Measurements from ENCODE around the gene NAT16.
"Not testable (repeated sequence)": the region's sequence is repeated elsewhere in the genome, so short reads cannot be mapped to it uniquely, and the experiment has no call there.

The NAT16 gene

DNA sequence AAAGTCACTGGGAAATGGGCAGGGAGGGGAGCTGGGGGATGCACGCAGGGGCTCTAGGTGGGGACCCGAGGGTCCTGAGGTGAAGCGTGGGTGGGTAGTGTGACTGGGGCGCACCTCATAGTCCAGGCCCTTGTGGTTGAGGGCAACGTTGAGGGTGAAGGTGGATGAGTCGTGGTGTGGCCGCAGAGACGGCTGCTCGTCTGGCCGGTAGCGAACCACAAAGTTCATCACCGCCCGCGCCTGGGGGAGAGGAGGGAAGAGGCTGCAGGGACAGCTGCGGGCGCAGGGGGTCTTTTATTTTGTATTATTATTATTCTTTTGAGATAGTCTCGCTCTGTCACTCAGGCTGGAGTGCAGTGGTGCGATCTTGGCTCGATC, 26.6 kb upstream of the NAT16 start:
- Histone ChIP-seq H3K4me3 (no peak overlapping the region), H3K27ac (no peak overlapping the region), H3K4me1 (peaks cover 20 to 40% (median 33%) of the 10 kb centered on the region in 10 experiments), H3K9me3 (replicated peaks in 1 of 11) (no peaks in the 10 kb centered on the region), H4K20me1 (peaks cover 0 to 53% (median 0%) of the 10 kb centered on the region in 11 experiments; a peak in 4 of 22 replicates), H3K36me3 (peaks cover 25 to 63% (median 55%) of the 10 kb centered on the region in 11 experiments), H3K27me3 (peaks cover 14 to 24% (median 20%) of the 10 kb centered on the region in 11 experiments), H3K9ac (no peak overlapping the region), H3K4me2 (peak overlapping the region in 1 of 11 experiments; percentile 7; a peak in 1 of 22 replicates)
- TF ChIP-seq Cebpa-rat (IDR thresholded peaks at IDR 0.05) = no peak

DNA sequence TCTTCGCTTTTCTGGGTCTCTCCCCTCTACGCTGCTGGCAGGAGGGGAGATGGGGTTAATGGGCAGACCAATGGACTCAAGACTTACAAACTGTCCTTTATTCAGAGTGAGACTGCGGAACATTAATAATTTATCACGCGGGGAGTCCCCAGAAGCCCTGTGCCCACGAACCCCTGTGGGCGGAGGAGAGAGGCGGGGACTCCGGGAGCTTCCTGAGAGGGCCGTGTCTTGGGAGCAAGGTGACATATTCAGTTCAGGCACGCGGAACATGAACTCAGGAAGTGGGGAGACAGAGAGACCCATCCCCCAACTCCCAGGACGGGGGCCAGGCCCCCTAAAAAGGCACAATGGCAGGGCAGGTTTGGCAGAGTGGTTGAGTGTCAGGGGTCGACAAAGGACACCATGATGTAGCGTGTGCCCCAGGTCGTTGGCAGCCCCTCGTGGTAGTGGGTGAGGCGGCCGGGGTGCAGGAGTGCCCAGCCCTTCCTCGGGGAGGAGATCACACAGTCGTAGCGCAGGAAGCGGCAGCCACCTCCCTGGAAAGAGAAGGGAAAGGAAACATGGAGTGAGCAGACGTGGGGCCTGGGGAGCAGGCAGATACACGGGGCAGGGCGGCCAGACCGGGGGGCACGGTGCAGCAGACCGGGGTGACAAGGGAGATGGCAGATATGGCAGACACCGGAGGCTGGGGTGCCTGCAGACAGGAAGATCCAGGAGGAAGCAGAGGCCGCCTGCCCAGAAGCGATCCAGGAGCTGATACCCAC, 26.0 kb upstream of the NAT16 start:
- H3K4me1 ChIP-seq = peaks cover 20 to 40% (median 33%) of the 10 kb centered on the region in 10 experiments
- H3K4me3 ChIP-seq = no peak overlapping the region
- no peaks in the 10 kb centered on the region for H3K9me3 ChIP-seq (replicated peaks in 1 of 11)
- H3K27ac ChIP-seq = peak overlapping the region in 2 of 11 experiments; percentile 3 to 45; a peak in 1 of 22 replicates
- H3K4me2 ChIP-seq = peak overlapping the region in 6 of 11 experiments; percentile 1 to 36 (median 15); a peak in 6 of 22 replicates
- peaks cover 0 to 48% (median 0%) of the 10 kb centered on the region in 11 experiments; a peak in 3 of 22 replicates for H4K20me1 ChIP-seq
- H3K27me3 ChIP-seq = peaks cover 20 to 30% (median 26%) of the 10 kb centered on the region in 11 experiments
- TF ChIP-seq Cebpa-rat (IDR thresholded peaks at IDR 0.05) = no peak
- peak overlapping the region in 1 of 11 experiments; percentile 10; a peak in 2 of 22 replicates for H3K9ac ChIP-seq
- H3K36me3 ChIP-seq = peaks cover 19 to 57% (median 49%) of the 10 kb centered on the region in 11 experiments

DNA sequence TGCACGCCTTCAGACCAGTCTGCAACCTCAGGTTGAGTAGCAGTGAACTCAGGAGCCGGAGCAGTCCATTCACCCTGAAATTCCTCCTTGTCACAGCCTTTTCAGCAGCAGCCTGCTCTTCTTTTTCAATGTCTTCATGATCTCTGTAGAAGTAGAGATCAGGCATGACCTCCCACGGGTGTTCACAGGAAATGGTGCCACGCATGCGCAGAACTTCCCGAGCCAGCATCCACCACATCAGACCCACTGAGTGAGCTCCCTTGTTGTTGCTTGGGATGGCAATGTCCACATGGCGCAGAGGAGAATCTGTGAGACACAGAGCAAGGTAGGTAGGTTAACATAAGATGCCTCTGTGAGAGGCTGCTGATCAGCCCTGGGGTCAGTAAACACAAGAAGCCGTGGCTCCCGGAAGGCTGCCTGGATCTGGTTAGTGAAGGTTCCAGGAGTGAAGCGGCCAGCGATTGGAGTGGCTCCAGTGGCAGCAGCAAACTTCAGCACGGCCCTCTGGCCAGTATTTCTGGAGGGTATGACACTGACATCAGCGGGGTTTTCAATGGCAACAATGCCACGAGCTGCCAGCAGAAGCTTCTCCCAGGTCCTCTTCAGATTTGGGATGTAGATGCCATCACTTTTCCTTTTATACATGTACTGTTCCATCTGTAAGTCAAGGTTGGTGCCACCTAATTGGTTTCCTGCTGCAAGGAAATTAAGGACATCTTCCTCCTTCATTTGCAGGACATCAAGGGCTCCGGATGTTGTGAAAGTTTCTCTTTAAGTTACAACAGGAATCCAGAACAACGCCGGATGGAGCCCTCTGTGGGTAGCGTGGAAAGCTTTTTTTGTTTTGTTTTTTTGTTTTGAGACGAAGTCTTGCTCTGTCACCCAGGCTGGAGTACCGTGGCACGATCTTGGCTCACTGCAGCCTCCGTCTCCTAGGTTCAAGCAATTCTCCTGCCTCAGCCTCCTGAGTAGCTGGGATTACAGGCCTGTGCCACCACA, 23.9 kb upstream of the NAT16 start:
- H3K4me1 ChIP-seq = peaks cover 20 to 45% (median 33%) of the 10 kb centered on the region in 10 experiments
- peaks cover 35 to 47% (median 42%) of the 10 kb centered on the region in 11 experiments for H3K27me3 ChIP-seq
- H3K27ac ChIP-seq = peak overlapping the region in 8 of 11 experiments; percentile 10 to 45 (median 40); a peak in 10 of 22 replicates
- H3K36me3 ChIP-seq = peaks cover 4 to 37% (median 31%) of the 10 kb centered on the region in 11 experiments; a peak in 18 of 22 replicates
- peak overlapping the region; percentile 51 to 94 (median 76) for H3K4me2 ChIP-seq
- peaks cover 0 to 34% (median 0%) of the 10 kb centered on the region in 11 experiments; a peak in 3 of 22 replicates for H4K20me1 ChIP-seq
- not testable (repeated sequence) for H3K4me3 ChIP-seq; H3K9me3 ChIP-seq (replicated peaks in 1 of 11)
- peak overlapping the region in 1 of 11 experiments; percentile 13; a peak in 2 of 22 replicates for H3K9ac ChIP-seq

DNA sequence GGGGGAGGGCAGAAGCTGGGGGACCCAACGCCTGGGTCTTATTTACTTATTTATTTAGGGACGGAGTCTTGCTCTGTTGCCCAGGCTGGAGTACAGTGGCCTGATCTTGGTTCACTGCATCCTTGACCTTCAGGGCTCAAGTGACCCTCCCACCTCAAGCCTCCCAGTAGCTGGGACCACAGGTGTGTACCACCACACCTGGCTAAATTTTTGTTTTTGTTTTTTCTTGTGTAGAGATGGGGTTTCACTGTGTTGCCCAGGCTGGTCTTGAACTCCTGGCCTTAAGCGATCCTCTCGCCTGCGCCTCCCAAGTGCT, 22.5 kb upstream of the NAT16 start:
- Histone ChIP-seq H3K36me3 (peaks cover 0 to 22% (median 17%) of the 10 kb centered on the region in 11 experiments; a peak in 15 of 22 replicates), H4K20me1 (peaks cover 0 to 21% (median 0%) of the 10 kb centered on the region in 11 experiments; a peak in 3 of 22 replicates), H3K4me3 (no peak overlapping the region), H3K27ac (no peak overlapping the region), H3K9ac (no peak overlapping the region), H3K27me3 (peaks cover 35 to 47% (median 42%) of the 10 kb centered on the region in 11 experiments), H3K4me1 (peaks cover 20 to 45% (median 35%) of the 10 kb centered on the region in 10 experiments), H3K9me3 (replicated peaks in 1 of 11) (no peaks in the 10 kb centered on the region), H3K4me2 (peak overlapping the region in 6 of 11 experiments; percentile 59 to 94 (median 82); a peak in 8 of 22 replicates)
- TF ChIP-seq Cebpa-rat (IDR thresholded peaks at IDR 0.05) = no peak

DNA sequence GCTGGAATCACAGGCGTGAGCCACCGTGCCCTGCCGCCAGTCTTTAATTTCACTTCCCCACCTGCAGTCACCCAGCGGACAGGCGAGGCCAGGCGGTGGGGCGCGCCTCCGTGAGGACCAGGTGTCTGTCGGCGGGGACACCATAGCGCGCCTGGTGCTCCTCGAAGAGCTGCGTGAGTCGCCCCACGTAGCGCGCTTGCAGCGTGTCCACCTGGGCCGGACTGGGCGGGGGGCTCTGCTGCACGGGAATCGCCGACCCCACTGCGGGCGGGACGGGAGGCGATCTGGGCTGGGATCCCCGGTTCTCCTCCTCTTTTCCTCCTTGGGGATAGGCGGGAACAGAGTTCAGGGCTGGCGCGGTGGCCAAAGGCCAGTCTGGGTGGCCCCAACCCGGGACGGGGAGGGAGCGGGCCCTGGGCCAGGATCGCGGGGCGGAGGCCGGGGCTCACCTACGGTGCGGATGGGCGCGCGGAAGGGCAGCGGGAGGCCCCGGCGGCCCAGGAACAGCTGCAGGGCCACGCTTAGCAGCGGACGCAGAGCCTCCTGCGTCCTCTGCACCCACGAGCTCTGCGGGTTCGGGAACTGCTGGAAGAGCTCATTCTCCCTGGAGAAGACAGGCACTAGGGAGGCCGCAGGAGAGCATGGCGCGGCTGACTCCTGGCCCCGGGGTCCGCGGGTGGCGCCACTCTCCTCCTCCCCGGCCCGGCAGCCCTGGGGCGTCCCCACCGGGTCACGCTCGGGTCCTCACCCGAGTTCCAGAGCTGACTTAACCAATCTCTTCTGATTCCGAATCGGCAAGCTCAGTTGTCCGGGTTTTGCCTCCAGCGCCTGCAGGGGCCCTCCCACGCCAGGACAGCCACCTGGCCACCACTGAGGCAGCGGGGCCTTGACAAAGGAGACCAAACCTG, 21.9 kb upstream of the NAT16 start:
- no peak overlapping the region for H3K9ac ChIP-seq
- H3K4me3 ChIP-seq = no peak overlapping the region
- H3K4me2 ChIP-seq = no peak overlapping the region

DNA sequence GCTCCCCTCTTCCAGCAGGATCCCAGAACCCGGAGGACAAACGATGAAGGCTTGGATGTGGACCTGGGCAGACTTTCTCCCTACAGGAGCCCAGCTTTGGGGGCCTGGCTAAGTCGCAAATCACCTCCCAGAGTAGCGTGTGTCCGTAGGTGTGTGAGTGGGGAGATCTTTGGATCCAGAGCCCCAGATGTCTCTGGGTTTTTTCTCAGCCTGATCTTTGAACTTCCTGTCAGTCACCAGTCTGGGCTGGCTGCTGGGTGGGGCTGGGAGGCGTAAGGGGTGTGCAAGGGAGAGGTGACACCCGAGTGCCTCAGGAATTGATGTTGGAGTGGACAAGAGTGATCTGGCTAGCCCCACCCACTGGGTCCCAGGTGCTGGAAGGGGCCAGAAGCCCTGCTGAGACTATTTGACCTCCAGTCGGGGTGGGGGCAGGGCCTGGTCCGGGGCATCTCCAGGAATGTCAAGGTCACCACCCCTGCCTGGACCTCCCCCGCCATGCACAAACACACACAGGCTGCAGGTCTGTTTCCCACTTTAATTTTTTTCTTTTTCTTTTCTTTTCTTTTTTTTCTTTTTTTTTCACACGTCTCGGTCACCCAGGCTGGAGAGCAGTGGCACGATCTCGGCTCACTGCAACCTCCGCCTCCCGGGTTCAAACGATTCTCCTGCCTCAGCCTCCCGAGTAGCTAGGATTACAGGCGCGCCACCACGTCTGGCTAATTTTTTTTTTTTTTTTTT, 20.9 kb upstream of the NAT16 start, which contains the start of gene MOGAT3:
TSS of gene MOGAT3 (minus strand) at position 175 of the 738 bp plus-strand sequence. CDS start 182 bp downstream, outside the sequence.
- peaks cover 20 to 39% (median 29%) of the 10 kb centered on the region in 10 experiments for H3K4me1 ChIP-seq
- no peak within 1 kb of the TSS for H3K27ac ChIP-seq
- no peak within 1 kb of the TSS for H3K9ac ChIP-seq
- H4K20me1 ChIP-seq = peaks cover 0 to 9% (median 0%) of the 10 kb centered on the region in 11 experiments; a peak in 2 of 22 replicates
- no peaks in the 10 kb centered on the region for H3K9me3 ChIP-seq (replicated peaks in 1 of 11)
- H3K4me2 ChIP-seq = no peak within 1 kb of the TSS
- H3K36me3 ChIP-seq = peaks cover 0 to 7% (median 4%) of the 10 kb centered on the region in 11 experiments; a peak in 13 of 22 replicates
- peaks cover 35 to 47% (median 42%) of the 10 kb centered on the region in 11 experiments for H3K27me3 ChIP-seq
- no peak within 1 kb of the TSS for H3K4me3 ChIP-seq
- TF ChIP-seq Cebpa-rat (IDR thresholded peaks at IDR 0.05) = no peak

More for the DNA sequence above, 21.9 kb upstream of the NAT16 start:
- Histone ChIP-seq H3K9me3 (replicated peaks in 1 of 11) (no peaks in the 10 kb centered on the region), H3K4me1 (peaks cover 20 to 45% (median 35%) of the 10 kb centered on the region in 10 experiments), H3K27ac (no peak overlapping the region), H4K20me1 (peaks cover 0 to 15% (median 0%) of the 10 kb centered on the region in 11 experiments; a peak in 2 of 22 replicates), H3K27me3 (peaks cover 35 to 47% (median 42%) of the 10 kb centered on the region in 11 experiments), H3K36me3 (peaks cover 0 to 16% (median 12%) of the 10 kb centered on the region in 11 experiments; a peak in 15 of 22 replicates)
- TF ChIP-seq Cebpa-rat (IDR thresholded peaks at IDR 0.05) = no peak

DNA sequence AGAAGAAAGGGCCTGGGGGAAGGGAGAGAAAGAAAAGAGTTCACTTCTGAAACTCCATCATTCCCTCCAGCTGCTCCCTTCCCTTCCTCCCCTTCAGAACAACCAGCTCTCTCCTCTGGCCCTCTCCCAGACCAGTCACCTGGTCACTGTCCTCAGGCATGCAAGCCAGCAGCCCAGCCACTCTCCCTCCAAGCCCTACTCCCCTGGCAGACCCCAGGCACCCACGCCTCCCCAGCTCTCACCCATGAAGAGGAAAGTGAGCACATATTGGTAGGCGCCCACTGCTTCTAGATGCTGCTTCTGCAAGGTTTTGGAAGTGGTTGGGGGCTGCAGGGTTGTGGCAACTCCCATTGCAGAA, 20.4 kb upstream of the NAT16 start:
- Histone ChIP-seq H3K36me3 (0 out of 22 replicates have a peak, but pooled peaks cover 0 to 1% (median 0%) of the 10 kb centered on the region in 11 experiments), H4K20me1 (peaks cover 0 to 9% (median 0%) of the 10 kb centered on the region in 11 experiments; a peak in 1 of 22 replicates), H3K4me2 (no peak overlapping the region), H3K27me3 (peaks cover 35 to 47% (median 42%) of the 10 kb centered on the region in 11 experiments), H3K4me1 (peaks cover 20 to 34% (median 25%) of the 10 kb centered on the region in 10 experiments), H3K9me3 (replicated peaks in 1 of 11) (no peaks in the 10 kb centered on the region), H3K4me3 (no peak overlapping the region), H3K9ac (no peak overlapping the region), H3K27ac (no peak overlapping the region)
- TF ChIP-seq Cebpa-rat (IDR thresholded peaks at IDR 0.05) = no peak

DNA sequence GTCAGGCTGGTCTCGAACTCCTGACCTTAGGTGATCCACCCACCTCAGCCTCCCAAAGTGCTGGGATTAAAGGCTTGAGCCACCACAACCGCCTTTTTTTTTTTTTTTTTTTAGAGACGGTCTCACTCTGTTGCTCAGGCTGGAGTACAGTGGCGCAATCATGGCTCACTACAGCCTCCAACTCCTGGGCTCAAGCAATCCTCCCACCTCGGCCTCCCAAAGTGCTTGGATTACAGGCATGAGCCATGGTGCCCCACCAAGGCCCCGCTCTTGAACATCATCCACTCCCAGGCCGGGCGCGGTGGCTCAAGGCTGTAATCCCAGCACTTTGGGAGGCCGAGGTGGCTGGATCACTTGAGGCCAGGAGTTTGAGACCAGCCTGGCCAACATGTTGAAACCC, 19.4 kb upstream of the NAT16 start:
- not testable (repeated sequence) for H3K4me3 ChIP-seq; H3K4me2 ChIP-seq; H3K36me3 ChIP-seq; H3K9ac ChIP-seq; H4K20me1 ChIP-seq; H3K9me3 ChIP-seq (replicated peaks in 1 of 11); H3K27ac ChIP-seq
- peaks cover 35 to 47% (median 42%) of the 10 kb centered on the region in 11 experiments for H3K27me3 ChIP-seq
- peaks cover 14 to 27% (median 20%) of the 10 kb centered on the region in 10 experiments for H3K4me1 ChIP-seq
